Esophagus (tissue), 2 donors: Measurements from ENCODE around the gene ISG15. TPM values are rescaled to one million over a fixed set of nuclear protein-coding genes. Genes with fewer than 3 reads are reported as not detected.
A peak's percentile ranks its signal among the peaks of the same experiment; 100 is the strongest.

Experiments used
- H3K27ac ChIP-seq, 2 donors: one replicate each; pipeline ENCODE4 v1.5.1; 2013; ENCODE audit warnings: low read depth in 2 of 2, mild to moderate bottlenecking in 2 of 2, inconsistent platforms in 1 of 2, low read length in 1 of 2, moderate library complexity in 1 of 2
- H3K27me3 ChIP-seq, 2 donors: one replicate each; pipeline ENCODE4 v1.6.1; 2013; ENCODE audit warnings: low read length in 2 of 2, control low read depth in 1 of 2, mild to moderate bottlenecking in 1 of 2; ENCODE audit not compliant: insufficient read depth in 2 of 2, control insufficient read depth in 1 of 2
- H3K36me3 ChIP-seq, 2 donors: one replicate each; pipeline ENCODE4 v1.6.1; 2013; ENCODE audit warnings: low read length in 1 of 2; ENCODE audit not compliant: control insufficient read depth in 2 of 2, insufficient read depth in 2 of 2
- H3K4me1 ChIP-seq, 2 donors: one replicate each; pipeline ENCODE4 v1.6.1; 2013; ENCODE audit warnings: low read length in 1 of 2; ENCODE audit not compliant: control insufficient read depth in 2 of 2, insufficient read depth in 2 of 2
- H3K4me3 ChIP-seq, 2 donors: one replicate each; pipeline ENCODE4 v1.5.1; 2013; ENCODE audit warnings: low read length in 2 of 2, mild to moderate bottlenecking in 2 of 2, low read depth in 1 of 2, moderate library complexity in 1 of 2
- H3K9me3 ChIP-seq, 2 donors: one replicate each; pipeline ENCODE4 v1.6.1; 2013; ENCODE audit warnings: mild to moderate bottlenecking in 2 of 2, low read depth in 1 of 2, low read length in 1 of 2, moderate library complexity in 1 of 2; ENCODE audit not compliant: control insufficient read depth in 2 of 2, insufficient read depth in 1 of 2
- WGBS, 2 donors: extraction: QIAGEN DNeasy Blood & Tissue Kit; methylation state at CpG; one replicate each; pipeline ENCODE4 v1.1.7; 2013; 5-methylcytosine and 5-hydroxymethylcytosine counted together
- polyA plus RNA-seq, 2 donors: library from polyadenylated mRNA; stranded (reverse); fragments of 200-250 nt; gene quantifications; one replicate each; pipeline ENCODE4 v1.2.3, GENCODE V29; 2013
- donor health status: healthy with polysubstance abuse.
- donor health status: Bipolar disorder and iron deficiency.

Gene ISG15
- polyA plus RNA-seq, 2 donors, result 17.8 to 40.7 TPM

- Histone ChIP-seq H3K27me3 (no peaks in the 10 kb centered on the region), H3K36me3 (peaks cover 0 to 3% of the 10 kb centered on the region in 2 donors), H3K4me1 (peaks cover 9 to 13% of the 10 kb centered on the region in 2 donors), H3K9me3 (no peaks in the 10 kb centered on the region), H3K4me3 (peak overlapping the region; percentile 49 to 69), H3K27ac (peak overlapping the region; percentile 90 to 92)
- 1 to 5% methylated on average over 24 to 72 of the region's 91 CpGs for WGBS, 2 donors
Observed at GRCh38 chr1:1019122-1019999, 6.1 kb downstream of the ISG15 start.

GRCh38 chr1:1020000-1020404, 6.7 kb downstream of the ISG15 start, which contains the start of gene AGRN:
Gene AGRN (plus strand): TSS chr1:1020120. CDS start chr1:1020173, 53 bp downstream.
- WGBS, 2 donors, result 0 to 1% methylated on average over 11 to 55 of the region's 58 CpGs
- no peaks in the 10 kb centered on the region for H3K9me3 ChIP-seq
- H3K4me1 ChIP-seq, result peaks cover 9 to 19% of the 10 kb centered on the region in 2 donors
- H3K4me3 ChIP-seq, result peak within 1 kb of the TSS; percentile 67 to 69
- peaks cover 0 to 3% of the 10 kb centered on the region in 2 donors for H3K36me3 ChIP-seq
- no peaks in the 10 kb centered on the region for H3K27me3 ChIP-seq
- peak within 1 kb of the TSS; percentile 90 to 92 for H3K27ac ChIP-seq

- H3K9me3 ChIP-seq, result no peaks in the 10 kb centered on the region
- H3K27ac ChIP-seq, result peak overlapping the region; percentile 75 to 92
- peak overlapping the region; percentile 67 to 69 for H3K4me3 ChIP-seq
- H3K36me3 ChIP-seq, result peaks cover 0 to 3% of the 10 kb centered on the region in 2 donors
- H3K4me1 ChIP-seq, result peaks cover 9 to 20% of the 10 kb centered on the region in 2 donors
- WGBS, 2 donors, result 0 to 1% methylated on average over 9 to 58 of the region's 59 CpGs
- H3K27me3 ChIP-seq, result no peaks in the 10 kb centered on the region
Observed at GRCh38 chr1:1020415-1021009, 7.2 kb downstream of the ISG15 start.

GRCh38 chr1:1021010-1021919, 8.0 kb downstream of the ISG15 start:
- H3K36me3 ChIP-seq, result peaks cover 0 to 3% of the 10 kb centered on the region in 2 donors
- peak overlapping the region; percentile 42 to 69 for H3K4me3 ChIP-seq
- WGBS, 2 donors, result 19 to 28% methylated on average over 32 to 33 of the region's 33 CpGs
- H3K9me3 ChIP-seq, result no peaks in the 10 kb centered on the region
- H3K27ac ChIP-seq, result peak overlapping the region in 1 of 2 donors; percentile 17
- H3K27me3 ChIP-seq, result no peaks in the 10 kb centered on the region
- peaks cover 9 to 22% of the 10 kb centered on the region in 2 donors for H3K4me1 ChIP-seq

GRCh38 chr1:1021920-1022259, 8.6 kb downstream of the ISG15 start:
- Histone ChIP-seq H3K9me3 (no peaks in the 10 kb centered on the region), H3K4me3 (no peak overlapping the region), H3K27me3 (no peaks in the 10 kb centered on the region), H3K4me1 (peaks cover 9 to 22% of the 10 kb centered on the region in 2 donors), H3K27ac (no peak overlapping the region), H3K36me3 (peaks cover 0 to 3% of the 10 kb centered on the region in 2 donors)
- 76 to 79% methylated on average over 10 of the region's 10 CpGs for WGBS, 2 donors

- 79 to 81% methylated on average over 27 of the region's 27 CpGs for WGBS, 2 donors
- Histone ChIP-seq H3K4me1 (peaks cover 9 to 22% of the 10 kb centered on the region in 2 donors), H3K27ac (no peak overlapping the region), H3K36me3 (peaks cover 0 to 3% of the 10 kb centered on the region in 2 donors), H3K4me3 (no peak overlapping the region), H3K27me3 (no peaks in the 10 kb centered on the region), H3K9me3 (no peaks in the 10 kb centered on the region)
Observed at GRCh38 chr1:1022302-1023009, 9.2 kb downstream of the ISG15 start.

- 50 to 52% methylated on average over 13 of the region's 13 CpGs for WGBS, 2 donors
- Histone ChIP-seq H3K27me3 (no peaks in the 10 kb centered on the region), H3K27ac (no peak overlapping the region), H3K4me3 (peak overlapping the region in 1 of 2 donors; percentile 3), H3K4me1 (peaks cover 9 to 22% of the 10 kb centered on the region in 2 donors), H3K36me3 (peaks cover 0 to 3% of the 10 kb centered on the region in 2 donors), H3K9me3 (no peaks in the 10 kb centered on the region)
Observed at GRCh38 chr1:1023700-1024099, 10.4 kb downstream of the ISG15 start.

GRCh38 chr1:1024149-1024770, 11.0 kb downstream of the ISG15 start:
- no peak overlapping the region for H3K4me3 ChIP-seq
- H3K36me3 ChIP-seq, result peaks cover 0 to 3% of the 10 kb centered on the region in 2 donors
- no peaks in the 10 kb centered on the region for H3K9me3 ChIP-seq
- peaks cover 9 to 22% of the 10 kb centered on the region in 2 donors for H3K4me1 ChIP-seq
- no peaks in the 10 kb centered on the region for H3K27me3 ChIP-seq
- no peak overlapping the region for H3K27ac ChIP-seq
- 66 to 74% methylated on average over 9 of the region's 9 CpGs for WGBS, 2 donors
